Fibroblast of skin of left biceps (primary cell): ENCODE measurements around the gene RPS3A.
"Not testable (repeated sequence)": the region's sequence is repeated elsewhere in the genome, so short reads cannot be mapped to it uniquely, and the experiment has no call there.

Source experiments
- DNase-seq, 2 experiments: peaks; one replicate each; pipeline ENCODE4 v3.0.0-alpha.2; 2013; ENCODE audit warnings: low read depth in 2 of 2

The RPS3A gene

GRCh38 chr4:151114986-151115385 is 15.6 kb downstream of the RPS3A start:
- DNase-seq, result no peak

GRCh38 chr4:151117371-151117962 is 18.0 kb downstream of the RPS3A start:
- peak; percentile 17 to 24 for DNase-seq

- no peak for DNase-seq
Measured at GRCh38 chr4:151129796-151130195, 30.4 kb downstream of the RPS3A start.

- no peak for DNase-seq
Measured at GRCh38 chr4:151133311-151133710, 33.9 kb downstream of the RPS3A start.

GRCh38 chr4:151136048-151136447 is 36.6 kb downstream of the RPS3A start:
- DNase-seq, result not testable (repeated sequence)

- DNase-seq, result no peak
Measured at GRCh38 chr4:151139814-151140213, 40.4 kb downstream of the RPS3A start.

- DNase-seq, result no peak
Measured at GRCh38 chr4:151142758-151143157, 43.3 kb downstream of the RPS3A start.

GRCh38 chr4:151143162-151143561 is 43.7 kb downstream of the RPS3A start:
- no peak for DNase-seq

- DNase-seq, result no peak
Measured at GRCh38 chr4:151143811-151144210, 44.4 kb downstream of the RPS3A start.

GRCh38 chr4:151144329-151145072 is 45.1 kb downstream of the RPS3A start:
- no peak for DNase-seq

GRCh38 chr4:151147000-151147399 is 47.6 kb downstream of the RPS3A start:
- DNase-seq, result no peak

GRCh38 chr4:151148261-151148660 is 48.8 kb downstream of the RPS3A start:
- no peak for DNase-seq

GRCh38 chr4:151150821-151151580 is 51.6 kb downstream of the RPS3A start:
- no peak for DNase-seq

- no peak for DNase-seq
Measured at GRCh38 chr4:151152028-151152427, 52.6 kb downstream of the RPS3A start.

GRCh38 chr4:151153585-151153984 is 54.2 kb downstream of the RPS3A start:
- no peak for DNase-seq
